GM23248 (cell line): ENCODE measurements around the gene SMOC2. TPM values are rescaled to one million over a fixed set of nuclear protein-coding genes. Genes with fewer than 3 reads are reported as not detected.

ENCODE experiments used
- DNase-seq: peaks from one replicate; pipeline ENCODE4 v3.0.0-alpha.2; 2015
- H2AFZ ChIP-seq: fragments of 200-600 bp; sonication (generic); 2 replicates; pipeline ENCODE4 v1.6.1; 2016; ENCODE audit warnings: antibody characterized with exemption
- H3F3A ChIP-seq: fragments of 200-600 bp; sonication (generic); 2 replicates; pipeline ENCODE4 v1.6.1; 2016; ENCODE audit warnings: mild to moderate bottlenecking, antibody characterized with exemption, mixed run types; ENCODE audit not compliant: insufficient read depth
- H3K27ac ChIP-seq: fragments of 200-600 bp; sonication (generic); 2 replicates; pipeline ENCODE4 v1.5.1; 2016; ENCODE audit warnings: mild to moderate bottlenecking
- H3K27me3 ChIP-seq: fragments of 200-600 bp; sonication (generic); replicated peaks from 2 replicates; pipeline ENCODE4 v1.6.1; 2016; ENCODE audit warnings: mild to moderate bottlenecking; ENCODE audit not compliant: insufficient read depth
- H3K36me3 ChIP-seq: fragments of 200-600 bp; sonication (generic); 2 replicates; pipeline ENCODE4 v1.6.1; 2016; ENCODE audit warnings: low read depth, mild to moderate bottlenecking
- H3K4me1 ChIP-seq: fragments of 200-600 bp; sonication (generic); 2 replicates; pipeline ENCODE4 v1.6.1; 2016; ENCODE audit warnings: mild to moderate bottlenecking; ENCODE audit not compliant: insufficient read depth
- H3K4me2 ChIP-seq: fragments of 200-600 bp; sonication (generic); one replicate; pipeline ENCODE4 v1.6.1; 2016; ENCODE audit warnings: mild to moderate bottlenecking; ENCODE audit not compliant: unreplicated experiment
- H3K4me3 ChIP-seq: fragments of 200-600 bp; sonication (generic); 2 replicates; pipeline ENCODE4 v1.5.1; 2016; ENCODE audit warnings: mild to moderate bottlenecking
- H3K79me2 ChIP-seq: fragments of 200-600 bp; sonication (generic); 2 replicates; pipeline ENCODE4 v1.6.1; 2016; ENCODE audit warnings: mild to moderate bottlenecking; ENCODE audit not compliant: insufficient read depth
- H3K9ac ChIP-seq: fragments of 200-600 bp; sonication (generic); 2 replicates; pipeline ENCODE4 v1.6.1; 2016; ENCODE audit warnings: mild to moderate bottlenecking
- H3K9me2 ChIP-seq: fragments of 200-600 bp; sonication (generic); 2 replicates; pipeline ENCODE4 v1.6.1; 2016; ENCODE audit warnings: mixed run types, mild to moderate bottlenecking, moderate library complexity; ENCODE audit not compliant: insufficient read depth
- H3K9me3 ChIP-seq: fragments of 200-600 bp; sonication (generic); one replicate; pipeline ENCODE4 v1.6.1; 2017; ENCODE audit warnings: low read depth
- H4K20me1 ChIP-seq: fragments of 200-600 bp; sonication (generic); 2 replicates; pipeline ENCODE4 v1.6.0; 2016; ENCODE audit not compliant: insufficient read depth
- EZH2 ChIP-seq: fragments of 200-600 bp; sonication (generic); IDR thresholded peaks from 2 replicates; pipeline ENCODE4 v1.6.1; 2018; ENCODE audit warnings: antibody characterized with exemption, mild to moderate bottlenecking; ENCODE audit not compliant: insufficient read depth, poor library complexity, severe bottlenecking
- EZH2phosphoT487 ChIP-seq: fragments of 200-600 bp; sonication (generic); IDR thresholded peaks from 2 replicates; pipeline ENCODE4 v1.6.1; 2018; ENCODE audit warnings: antibody characterized with exemption, moderate library complexity, mild to moderate bottlenecking, low read depth; ENCODE audit not compliant: insufficient read depth
- WGBS, 2 experiments: methylation state at CpG; one replicate each; pipeline ENCODE4 v1.1.6; 2015 to 2017; ENCODE audit warnings: low lambda C conversion rate in 2 of 2, low coverage in 1 of 2; ENCODE audit errors: missing lambda C conversion rate in 2 of 2; 5-methylcytosine and 5-hydroxymethylcytosine counted together
- in situ Hi-C: fragments of 300-500 bp; cut with MboI; formaldehyde crosslinking; loops from 2 replicates; pipeline ENCODE4 v1.15.0; 2020
- polyA plus RNA-seq: library from polyadenylated mRNA; unstranded; fragments of >200 nt; fragmentation: Nextera tagmentation; extraction: Ambion mirVana; gene quantifications from 2 replicates; pipeline ENCODE4 v1.2.1, GENCODE V29; 2016
- total RNA-seq: library from RNA; depleted of rRNA; stranded (reverse); fragments of >200 nt; shearing (Covaris generic); gene quantifications from 2 replicates; pipeline ENCODE4 v1.2.3, GENCODE V29; 2014

Gene SMOC2
- total and polyA plus RNA-seq, 2 experiments from 2014 or later: not detected

GRCh38 chr6:168647271-168647670, 206.3 kb downstream of the SMOC2 start:
- TF ChIP-seq EZH2phosphoT487 (no peak), EZH2 (no peak)
- 53 to 54% methylated on average over 14 of the region's 14 CpGs for WGBS, 2 experiments

GRCh38 chr6:168648240-168649125, 207.5 kb downstream of the SMOC2 start:
- Histone ChIP-seq H4K20me1 (no peaks in the 10 kb centered on the region), H3K9me2 (no peaks in the 10 kb centered on the region), H3K27me3 (no peaks in the 10 kb centered on the region), H3K4me1 (no peaks in the 10 kb centered on the region), H3K4me3 (no peak overlapping the region), H2AFZ (no peak overlapping the region), H3K36me3 (no peaks in the 10 kb centered on the region), H3K27ac (no peak overlapping the region), H3K79me2 (no peaks in the 10 kb centered on the region), H3K9me3 (no peaks in the 10 kb centered on the region), H3K4me2 (no peak overlapping the region), H3F3A (no peaks in the 10 kb centered on the region), H3K9ac (no peak overlapping the region)
- in situ Hi-C loops: no loop called here
- no peak for TF ChIP-seq EZH2phosphoT487
- no peak for TF ChIP-seq EZH2
- no peak for DNase-seq
- 5 to 8% methylated on average over 30 of the region's 30 CpGs for WGBS, 2 experiments

More at GRCh38 chr6:168647271-168647670, 206.3 kb downstream of the SMOC2 start:
- Histone ChIP-seq H3K36me3 (no peaks in the 10 kb centered on the region), H4K20me1 (no peaks in the 10 kb centered on the region), H3K4me3 (no peak overlapping the region), H3K9me3 (no peaks in the 10 kb centered on the region), H3K9me2 (no peaks in the 10 kb centered on the region), H3K9ac (no peak overlapping the region), H2AFZ (no peak overlapping the region), H3K4me1 (no peaks in the 10 kb centered on the region), H3K27ac (no peak overlapping the region), H3K4me2 (no peak overlapping the region), H3F3A (no peaks in the 10 kb centered on the region), H3K27me3 (no peaks in the 10 kb centered on the region), H3K79me2 (no peaks in the 10 kb centered on the region)
- no peak for DNase-seq
- in situ Hi-C loops: no loop called here

- Histone ChIP-seq H3K27ac (no peak overlapping the region), H3K79me2 (no peaks in the 10 kb centered on the region), H3K4me3 (no peak overlapping the region), H3K36me3 (no peaks in the 10 kb centered on the region), H4K20me1 (no peaks in the 10 kb centered on the region), H3K27me3 (no peaks in the 10 kb centered on the region), H3K9me3 (no peaks in the 10 kb centered on the region), H2AFZ (no peak overlapping the region), H3K4me2 (no peak overlapping the region), H3K9me2 (no peaks in the 10 kb centered on the region), H3K9ac (no peak overlapping the region), H3K4me1 (no peaks in the 10 kb centered on the region), H3F3A (no peaks in the 10 kb centered on the region)
- no peak for TF ChIP-seq EZH2phosphoT487
- no peak for TF ChIP-seq EZH2
- WGBS, 2 experiments: 33% methylated on average over 10 of the region's 10 CpGs
- in situ Hi-C loops: no loop called here
- no peak for DNase-seq
These were observed 208.2 kb downstream of the SMOC2 start for GRCh38 chr6:168649209-168649608.

GRCh38 chr6:168650671-168651111, 209.7 kb downstream of the SMOC2 start:
- no peak overlapping the region for H2AFZ ChIP-seq
- no peak overlapping the region for H3K4me3 ChIP-seq
- H3F3A ChIP-seq: no peaks in the 10 kb centered on the region
- H3K27ac ChIP-seq: no peak overlapping the region
- no peak for DNase-seq
- no peak for TF ChIP-seq EZH2phosphoT487
- TF ChIP-seq EZH2: no peak
- no peaks in the 10 kb centered on the region for H3K27me3 ChIP-seq
- in situ Hi-C loops: no loop called here
- no peaks in the 10 kb centered on the region for H4K20me1 ChIP-seq
- WGBS, 2 experiments: 34 to 35% methylated on average over 15 of the region's 15 CpGs
- no peaks in the 10 kb centered on the region for H3K79me2 ChIP-seq
- H3K9me2 ChIP-seq: no peaks in the 10 kb centered on the region
- no peaks in the 10 kb centered on the region for H3K36me3 ChIP-seq
- no peak overlapping the region for H3K4me2 ChIP-seq
- H3K9me3 ChIP-seq: no peaks in the 10 kb centered on the region
- no peaks in the 10 kb centered on the region for H3K4me1 ChIP-seq
- no peak overlapping the region for H3K9ac ChIP-seq
